Measurements from ENCODE around the gene DNPH1.

The DNPH1 gene

GRCh38 chr6:43228951-43229802, at the start of gene DNPH1:
TSS of gene DNPH1 (minus strand) at chr6:43229481. CDS start at chr6:43229456, 25 bp downstream.
- peak within 1 kb of the TSS; percentile 27 for H3K27ac ChIP-seq
- no peak for DNase-seq (ENCODE audit: low read depth, low spot score)

GRCh38 chr6:43278524-43279078, 49.3 kb upstream of the DNPH1 start:
- H3K27ac ChIP-seq: no peak overlapping the region
- DNase-seq (ENCODE audit: low read depth, low spot score): no peak

DNA sequence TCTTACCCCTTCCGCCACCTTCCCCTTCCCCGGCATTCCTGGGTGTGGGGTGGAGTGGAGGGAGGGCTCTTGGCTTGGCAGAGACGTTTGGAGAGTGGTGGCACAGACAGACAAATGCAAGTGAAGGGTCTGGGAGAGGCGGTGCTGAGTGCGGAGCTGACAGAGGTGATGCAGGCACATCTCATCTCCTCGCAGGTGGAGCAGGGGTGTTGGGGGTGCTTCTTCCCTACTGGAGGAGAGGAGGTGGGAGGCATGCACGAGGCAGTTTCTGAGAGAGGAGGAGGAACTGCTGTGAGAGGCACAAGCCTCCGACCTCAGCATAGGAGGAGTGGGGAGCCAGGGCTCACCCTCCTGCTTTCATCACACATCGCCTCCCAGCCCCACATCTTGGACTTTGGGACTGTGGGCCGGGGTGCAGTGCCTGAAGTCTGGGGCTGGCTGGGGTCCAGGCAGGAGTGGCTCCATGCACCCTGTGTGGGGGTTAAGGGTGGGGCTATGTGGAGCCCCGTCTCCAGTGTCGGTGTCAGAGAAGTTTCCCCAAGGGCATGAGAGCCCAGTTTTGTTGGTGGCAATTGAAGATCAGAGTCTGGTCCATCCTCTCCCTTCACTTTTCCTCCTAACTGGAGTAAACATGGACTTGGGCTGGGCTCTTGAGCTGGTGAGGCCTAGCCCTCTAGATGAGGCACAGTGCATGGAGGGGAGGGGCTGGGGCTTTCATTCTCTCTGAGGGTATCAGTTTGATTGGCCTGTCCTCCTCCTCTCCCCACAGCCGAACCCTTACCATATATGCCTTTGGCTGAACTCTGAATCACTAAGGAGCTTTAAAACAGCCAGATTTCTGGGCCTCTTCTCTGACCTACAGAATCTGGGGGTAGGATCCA, 48.6 kb upstream of the DNPH1 start:
- no peak overlapping the region for H3K27ac ChIP-seq
- no peak for DNase-seq (ENCODE audit: low read depth, low spot score)

DNA sequence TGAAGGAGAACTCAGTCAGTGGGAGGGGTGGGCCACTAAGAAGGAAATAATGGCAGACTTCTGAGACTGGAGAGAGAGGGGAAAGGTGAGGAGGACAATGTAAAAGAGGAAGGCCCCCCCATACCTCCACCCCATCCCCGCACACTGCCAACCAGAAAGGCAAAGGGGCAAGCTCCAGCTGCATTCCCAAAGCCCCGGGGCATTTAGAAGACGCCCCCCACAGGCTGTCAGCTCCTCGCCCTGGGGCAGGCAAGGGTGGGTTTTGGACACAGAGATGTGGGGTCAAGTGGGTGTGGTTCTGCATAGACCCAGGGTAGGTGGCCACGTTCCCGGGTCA, 48.0 kb upstream of the DNPH1 start:
- no peak for DNase-seq (ENCODE audit: low read depth, low spot score)
- H3K27ac ChIP-seq: no peak overlapping the region

DNA sequence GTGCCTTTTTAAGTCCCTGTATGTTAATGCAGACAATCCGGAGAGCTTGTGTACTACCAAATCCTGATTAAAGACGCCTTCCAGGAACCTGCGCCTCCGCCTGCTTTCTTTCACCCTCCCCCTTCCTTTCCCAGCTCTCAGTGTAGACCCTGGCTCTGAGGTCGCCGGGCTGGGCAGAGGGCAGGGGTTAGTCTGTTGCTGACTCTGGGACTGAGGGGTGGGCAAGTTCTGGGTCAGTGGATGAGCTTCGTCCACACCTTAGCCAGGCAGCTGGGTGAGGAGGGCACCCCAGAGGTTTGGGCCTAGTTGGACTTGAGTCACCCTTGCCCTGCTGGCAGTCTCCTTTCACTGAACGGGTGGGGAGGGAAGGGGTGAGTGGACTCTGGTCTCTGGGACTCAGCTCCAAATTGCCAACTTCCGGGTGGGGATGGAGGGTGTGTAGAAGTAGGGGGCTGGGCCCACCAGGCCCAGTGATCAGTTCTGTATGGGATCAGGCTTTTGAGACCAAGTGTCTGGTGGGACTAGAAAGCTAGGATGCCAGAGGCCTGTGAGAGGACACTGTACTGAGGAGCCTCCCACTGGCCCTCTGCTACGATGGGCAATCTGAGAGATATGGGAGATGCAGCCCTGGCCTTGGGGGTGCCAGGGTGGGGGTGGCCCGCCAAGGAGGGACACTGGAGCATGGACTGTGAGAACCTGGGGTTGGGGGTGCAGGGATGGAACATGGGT, 47.5 kb upstream of the DNPH1 start:
- DNase-seq (ENCODE audit: low read depth, low spot score): no peak
- no peak overlapping the region for H3K27ac ChIP-seq

GRCh38 chr6:43275801-43276576, 46.7 kb upstream of the DNPH1 start:
- no peak for DNase-seq (ENCODE audit: low read depth, low spot score)
- H3K27ac ChIP-seq: no peak overlapping the region

GRCh38 chr6:43274916-43275597, 45.8 kb upstream of the DNPH1 start:
- DNase-seq (ENCODE audit: low read depth, low spot score): no peak
- no peak overlapping the region for H3K27ac ChIP-seq

- no peak for DNase-seq (ENCODE audit: low read depth, low spot score)
- H3K27ac ChIP-seq: no peak overlapping the region
These were observed 45.0 kb upstream of the DNPH1 start for GRCh38 chr6:43274127-43274915.

- no peak overlapping the region for H3K27ac ChIP-seq
- no peak for DNase-seq (ENCODE audit: low read depth, low spot score)
These were observed 44.4 kb upstream of the DNPH1 start for GRCh38 chr6:43273707-43274106.

DNA sequence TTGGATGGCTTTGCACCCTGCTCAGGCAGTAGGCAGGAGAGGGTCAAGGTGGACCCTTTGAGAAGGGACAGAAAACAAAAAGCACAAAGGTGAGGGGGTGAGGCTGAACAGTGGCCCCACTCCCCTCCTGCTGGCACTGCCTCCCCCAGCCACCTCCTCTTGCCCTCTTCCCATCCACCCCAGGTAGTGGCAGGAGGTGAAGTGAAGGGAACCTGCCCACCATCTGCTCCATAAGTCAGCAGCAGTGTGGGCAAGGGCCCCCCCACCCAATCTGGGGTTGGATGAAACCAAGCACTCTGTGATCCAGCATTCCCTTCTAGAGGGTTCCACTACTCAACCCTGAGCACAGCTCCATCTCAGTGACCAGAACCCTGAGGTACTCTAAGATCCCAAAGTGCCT, 42.7 kb upstream of the DNPH1 start:
- H3K27ac ChIP-seq: no peak overlapping the region
- DNase-seq (ENCODE audit: low read depth, low spot score): no peak

DNA sequence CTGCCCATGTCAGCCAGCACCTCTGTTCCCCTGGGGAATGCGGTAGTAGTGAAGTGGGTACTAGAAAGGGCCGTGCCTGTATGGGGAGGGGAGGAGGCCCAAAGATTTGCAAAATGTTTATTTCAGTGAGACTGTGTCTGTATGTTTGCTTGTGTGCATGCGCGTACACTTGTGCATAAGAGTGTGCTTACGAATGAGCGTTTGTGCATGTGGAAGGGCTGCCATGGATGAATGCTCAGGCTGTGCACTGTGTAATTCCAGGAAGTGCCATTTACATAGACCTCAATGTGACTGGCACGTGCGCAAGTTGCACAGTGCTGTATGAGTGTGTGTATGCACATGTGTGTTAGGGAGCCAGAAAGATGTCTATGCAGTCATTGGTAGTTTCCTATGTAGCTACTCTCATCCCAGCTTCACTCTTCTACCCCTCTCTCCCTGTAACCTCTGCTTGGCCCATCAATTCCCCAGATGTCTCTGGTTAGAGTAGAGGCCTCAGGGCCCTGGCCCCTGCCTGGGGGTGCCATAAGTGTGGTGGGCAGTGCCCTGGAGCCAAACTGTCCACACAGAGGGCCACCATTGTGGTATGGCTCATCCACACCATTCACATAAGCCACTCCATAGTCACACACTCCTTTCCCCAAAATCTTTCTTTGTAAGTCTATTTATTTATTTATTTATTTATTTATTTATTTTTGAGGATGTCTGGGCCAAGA, 42.0 kb upstream of the DNPH1 start:
- no peak for DNase-seq (ENCODE audit: low read depth, low spot score)
- no peak overlapping the region for H3K27ac ChIP-seq

- DNase-seq (ENCODE audit: low read depth, low spot score): no peak
- no peak overlapping the region for H3K27ac ChIP-seq
These were observed 40.2 kb upstream of the DNPH1 start for GRCh38 chr6:43269273-43270007.

GRCh38 chr6:43268782-43269272, 39.5 kb upstream of the DNPH1 start:
- no peak for DNase-seq (ENCODE audit: low read depth, low spot score)
- H3K27ac ChIP-seq: no peak overlapping the region

- no peak overlapping the region for H3K27ac ChIP-seq
- no peak for DNase-seq (ENCODE audit: low read depth, low spot score)
These were observed 39.0 kb upstream of the DNPH1 start for GRCh38 chr6:43268355-43268700.

GRCh38 chr6:43267619-43268354, 38.5 kb upstream of the DNPH1 start:
- DNase-seq (ENCODE audit: low read depth, low spot score): no peak
- H3K27ac ChIP-seq: no peak overlapping the region

- H3K27ac ChIP-seq: no peak overlapping the region
- DNase-seq (ENCODE audit: low read depth, low spot score): no peak
These were observed 36.3 kb upstream of the DNPH1 start for GRCh38 chr6:43265564-43265963.

Measured in epithelial cell of prostate (primary cell).